GM18861 (cell line): ENCODE data around the gene SYT1.
"Not testable (repeated sequence)": the region's sequence is repeated elsewhere in the genome, so short reads cannot be mapped to it uniquely, and the experiment has no call there.

Source experiments
- ATAC-seq: cut with Tn5 transposase; IDR thresholded peaks from one replicate; pipeline ENCODE4 v1.9.1; 2021; ENCODE audit not compliant: unreplicated experiment

The SYT1 gene

GRCh38 chr12:78966062-78966461 lies 101.5 kb downstream of the SYT1 start:
- ATAC-seq = no peak

GRCh38 chr12:78966926-78967325 lies 102.4 kb downstream of the SYT1 start:
- no peak for ATAC-seq

- ATAC-seq = no peak
Observed at GRCh38 chr12:78968226-78968625, 103.7 kb downstream of the SYT1 start.

- no peak for ATAC-seq
Observed at GRCh38 chr12:78970041-78970440, 105.5 kb downstream of the SYT1 start.

- ATAC-seq = no peak
Observed at GRCh38 chr12:78977304-78977867, 112.8 kb downstream of the SYT1 start.

GRCh38 chr12:78994168-78994791 lies 129.7 kb downstream of the SYT1 start:
- ATAC-seq = no peak

- no peak for ATAC-seq
Observed at GRCh38 chr12:79000501-79000900, 135.9 kb downstream of the SYT1 start.

- ATAC-seq = no peak
Observed at GRCh38 chr12:79001404-79001803, 136.8 kb downstream of the SYT1 start.

GRCh38 chr12:79006306-79006705 lies 141.7 kb downstream of the SYT1 start:
- ATAC-seq = no peak

GRCh38 chr12:79008591-79008990 lies 144.0 kb downstream of the SYT1 start:
- no peak for ATAC-seq

- ATAC-seq = no peak
Observed at GRCh38 chr12:79012636-79013035, 148.1 kb downstream of the SYT1 start.

GRCh38 chr12:79016181-79016580 lies 151.6 kb downstream of the SYT1 start:
- ATAC-seq = no peak

- peak; percentile 51 for ATAC-seq
Observed at GRCh38 chr12:79019672-79020071, 155.1 kb downstream of the SYT1 start.

- ATAC-seq = peak; percentile 13
Observed at GRCh38 chr12:79020106-79020505, 155.5 kb downstream of the SYT1 start.

- no peak for ATAC-seq
Observed at GRCh38 chr12:79021021-79021420, 156.4 kb downstream of the SYT1 start.

- ATAC-seq = no peak
Observed at GRCh38 chr12:79023261-79023660, 158.7 kb downstream of the SYT1 start.

GRCh38 chr12:79023784-79024183 lies 159.2 kb downstream of the SYT1 start:
- ATAC-seq = no peak

- no peak for ATAC-seq
Observed at GRCh38 chr12:79033788-79034187, 169.2 kb downstream of the SYT1 start.

GRCh38 chr12:79044748-79045147 lies 180.2 kb downstream of the SYT1 start:
- not testable (repeated sequence) for ATAC-seq

GRCh38 chr12:79045149-79045703 lies 180.7 kb downstream of the SYT1 start:
- not testable (repeated sequence) for ATAC-seq

- no peak for ATAC-seq
Observed at GRCh38 chr12:79046021-79046420, 181.4 kb downstream of the SYT1 start.

- ATAC-seq = no peak
Observed at GRCh38 chr12:79048962-79049361, 184.4 kb downstream of the SYT1 start.

GRCh38 chr12:79053394-79053793 lies 188.8 kb downstream of the SYT1 start:
- ATAC-seq = no peak
